AG04449 (cell line): ENCODE data around the gene TSGA10IP.

Experiments
- CTCF ChIA-PET: fragments of 350-600 bp; formaldehyde crosslinking; extraction: SDS; loops from one replicate; lab custom pipeline; 2021; ENCODE audit warnings: antibody characterized with exemption; lab: Yijun Ruan, JAX
- POLR2A ChIA-PET: fragments of 400-600, 350-600 bp; formaldehyde crosslinking; extraction: SDS; loops from one replicate; lab custom pipeline; 2020; ENCODE audit warnings: antibody characterized with exemption, inconsistent platforms; lab: Yijun Ruan, JAX
- DNase-seq: peaks from one replicate; pipeline ENCODE4 v3.0.0-alpha.2; 2010; ENCODE audit warnings: low read depth, low spot score
- H3K4me3 ChIP-seq: 2 replicates; pipeline ENCODE4 v1.5.1; 2011; ENCODE audit warnings: low read depth, mild to moderate bottlenecking, control low read depth, low read length
- CTCF ChIP-seq: IDR thresholded peaks from one replicate; pipeline ENCODE4 v1.5.1; 2011; ENCODE audit warnings: mild to moderate bottlenecking, moderate library complexity, low read length, control low read depth, inconsistent platforms; ENCODE audit not compliant: insufficient read depth; ENCODE audit errors: missing control alignments

TSGA10IP gene

GRCh38 chr11:65906602-65907001 is 38.7 kb upstream of the TSGA10IP start:
- CTCF ChIA-PET = interaction anchor here (1.0 to 18.8 kb wide), 3 partner anchors 16 to 139 kb away, joined by 3 to 394 read pairs (median 3); partner anchors contain the start of genes CCDC85B and FIBP
- no peak for TF ChIP-seq CTCF
- POLR2A ChIA-PET = interaction anchor here (0.8 to 3.1 kb wide), 4 partner anchors 8 to 18 kb away, joined by 3 to 13 read pairs (median 4); partner anchors contain the start of gene CCDC85B
- no peak overlapping the region for H3K4me3 ChIP-seq
- no peak for DNase-seq

- TF ChIP-seq CTCF = no peak
- ChIA-PET POLR2A (interaction anchor here (0.5 kb wide), 1 partner anchor 356 kb away, joined by 3 read pairs; no protein-coding TSS in a partner anchor), CTCF (interaction anchor here (18.8 kb wide), 1 partner anchor 17 kb away, joined by 394 read pairs; the partner anchor contains the start of genes CCDC85B and FIBP)
- no peak overlapping the region for H3K4me3 ChIP-seq
- no peak for DNase-seq
Measured at GRCh38 chr11:65907878-65908277, 37.4 kb upstream of the TSGA10IP start.

GRCh38 chr11:65911682-65912568 is 33.4 kb upstream of the TSGA10IP start:
- H3K4me3 ChIP-seq = no peak overlapping the region
- TF ChIP-seq CTCF = peak; percentile 39
- ChIA-PET CTCF (interaction anchor here (1.5 to 18.8 kb wide), 3 partner anchors 9 to 51 kb away, joined by 4 to 394 read pairs (median 5); partner anchors contain the start of genes CCDC85B and FIBP), POLR2A (interaction anchor here (1.0 to 3.6 kb wide), 5 partner anchors 9 to 41 kb away, joined by 3 to 29 read pairs (median 9); partner anchors contain the start of genes CCDC85B, FIBP and FOSL1)
- no peak for DNase-seq

- POLR2A ChIA-PET = interaction anchor here (1.6 to 4.0 kb wide), 4 partner anchors 10 to 42 kb away, joined by 3 to 37 read pairs (median 19); partner anchors contain the start of genes CCDC85B and FIBP
- H3K4me3 ChIP-seq = no peak overlapping the region
- CTCF ChIA-PET = interaction anchor here (1.5 to 18.8 kb wide), 3 partner anchors 9 to 52 kb away, joined by 4 to 394 read pairs (median 5); partner anchors contain the start of genes CCDC85B and FIBP
- no peak for TF ChIP-seq CTCF
- DNase-seq = no peak
Measured at GRCh38 chr11:65912845-65913244, 32.4 kb upstream of the TSGA10IP start.

- ChIA-PET CTCF (interaction anchor here (0.8 to 2.8 kb wide), 8 partner anchors 13 to 55 kb away, joined by 3 to 40 read pairs (median 4); partner anchors contain the start of genes CCDC85B, FIBP and MUS81), POLR2A (interaction anchor here (0.6 to 7.1 kb wide), 14 partner anchors 9 to 250 kb away, joined by 3 to 127 read pairs (median 6); partner anchors contain the start of genes CCDC85B, CFL1, FIBP and FOSL1)
Measured at GRCh38 chr11:65915101-65915820, 30.0 kb upstream of the TSGA10IP start.

More at GRCh38 chr11:65915101-65915820, 30.0 kb upstream of the TSGA10IP start:
- no peak overlapping the region for H3K4me3 ChIP-seq
- DNase-seq = no peak
- no peak for TF ChIP-seq CTCF
